ENCODE measurements around the gene SLC27A4. TPM values are rescaled to one million over a fixed set of nuclear protein-coding genes. Genes with fewer than 3 reads are reported as not detected.

The SLC27A4 gene
- total and polyA plus RNA-seq, 2 of the 13 experiments (the other 11 are each of a cell fraction or from before 2014, with no cell fraction given) = 10.6 to 18.8 TPM

- TF ChIP-seq MBNL3 (CRISPR knock-in tag; conservative IDR thresholded peaks at IDR 0.05) = no peak
- no peak for TF ChIP-seq ADNP (CRISPR knock-in tag; IDR thresholded peaks at IDR 0.05)
- TF ChIP-seq ZNF761 (CRISPR knock-in tag; conservative IDR thresholded peaks at IDR 0.05) = no peak
- TF ChIP-seq USF2 (IDR thresholded peaks at IDR 0.05; ENCODE audit: low read depth, low read length) = no peak
- TF ChIP-seq USF2 (CRISPR knock-in tag; IDR thresholded peaks at IDR 0.05; ENCODE audit: borderline replicate concordance) = no peak
- no peak for TF ChIP-seq CCAR2 (optimal IDR thresholded peaks at IDR 0.05; ENCODE audit: low read depth, low read length)
- TF ChIP-seq NFE2 (CRISPR knock-in tag; IDR thresholded peaks at IDR 0.05) = no peak
- TF ChIP-seq SIN3A (IDR thresholded peaks at IDR 0.05; ENCODE audit: borderline replicate concordance, low read depth, low read length) = peak; percentile 44; the same call in 1 of the 2 replicates
- no peak for TF ChIP-seq ZBTB14 (CRISPR knock-in tag; IDR thresholded peaks at IDR 0.05)
- TF ChIP-seq HCFC1 (IDR thresholded peaks at IDR 0.05; ENCODE audit: low read depth, low read length) = peak; percentile 50; the same call in 1 of the 2 replicates
- no peak for TF ChIP-seq SIX1 (CRISPR knock-in tag; IDR thresholded peaks at IDR 0.05; ENCODE audit: borderline replicate concordance)
- TF ChIP-seq SMAD1 (CRISPR knock-in tag; IDR thresholded peaks at IDR 0.05; ENCODE audit: borderline replicate concordance, low read depth) = no peak
- 0 out of 2 replicates have a peak, but pooled peaks have one; percentile 8 for TF ChIP-seq ZNF275 (CRISPR knock-in tag; IDR thresholded peaks at IDR 0.05; ENCODE audit: borderline replicate concordance)
- TF ChIP-seq PITX1 (CRISPR knock-in tag; IDR thresholded peaks at IDR 0.05) = 0 out of 2 replicates have a peak, but pooled peaks have one; percentile 13
- TF ChIP-seq ZBTB46 (CRISPR knock-in tag; IDR thresholded peaks at IDR 0.05; ENCODE audit: borderline replicate concordance) = no peak
- TF ChIP-seq PAF1 (CRISPR knock-in tag; IDR thresholded peaks at IDR 0.05) = no peak
- TF ChIP-seq ISX (CRISPR knock-in tag; conservative IDR thresholded peaks at IDR 0.05) = no peak
- no peak for TF ChIP-seq ZNF354B (CRISPR knock-in tag; IDR thresholded peaks at IDR 0.05)
- TF ChIP-seq BCL6 (CRISPR knock-in tag; IDR thresholded peaks at IDR 0.05) = no peak
- TF ChIP-seq ZNF558 (CRISPR knock-in tag; IDR thresholded peaks at IDR 0.05; ENCODE audit: borderline replicate concordance) = no peak
- no peak for TF ChIP-seq KLF9 (CRISPR knock-in tag; IDR thresholded peaks at IDR 0.05; ENCODE audit: low read depth)
- TF ChIP-seq XBP1 (CRISPR knock-in tag; IDR thresholded peaks at IDR 0.05) = no peak
- no peak for TF ChIP-seq ZNF160 (CRISPR knock-in tag; IDR thresholded peaks at IDR 0.05)
- TF ChIP-seq TBX3 (IDR thresholded peaks at IDR 0.05; ENCODE audit: borderline replicate concordance) = no peak
- no peak; the same call in 1 of the 2 replicates for TF ChIP-seq ZNF546 (CRISPR knock-in tag; conservative IDR thresholded peaks at IDR 0.05)
These were observed 30.7 kb downstream of the SLC27A4 start, which contains the start of gene URM1 (continued) for GRCh38 chr9:128370752-128371629.
